Ammon's horn (tissue), 1 donor: ENCODE measurements around the gene ARFGEF3.

Source experiments
- DNase-seq: peaks from one replicate; pipeline ENCODE4 v3.0.0-alpha.2; 2016; ENCODE audit warnings: low spot score

ARFGEF3 gene

GRCh38 chr6:138241934-138242333 is 80.2 kb downstream of the ARFGEF3 start:
- no peak for DNase-seq

- DNase-seq: no peak
Observed at GRCh38 chr6:138242987-138243592, 81.4 kb downstream of the ARFGEF3 start.

- no peak for DNase-seq
Observed at GRCh38 chr6:138245751-138246150, 84.0 kb downstream of the ARFGEF3 start.

- no peak for DNase-seq
Observed at GRCh38 chr6:138246650-138247440, 85.1 kb downstream of the ARFGEF3 start.

- no peak for DNase-seq
Observed at GRCh38 chr6:138248011-138248410, 86.3 kb downstream of the ARFGEF3 start.

GRCh38 chr6:138248878-138249277 is 87.1 kb downstream of the ARFGEF3 start:
- DNase-seq: no peak

- DNase-seq: no peak
Observed at GRCh38 chr6:138250053-138250452, 88.3 kb downstream of the ARFGEF3 start.

GRCh38 chr6:138250513-138251247 is 88.9 kb downstream of the ARFGEF3 start:
- DNase-seq: peak; percentile 81

- DNase-seq: no peak
Observed at GRCh38 chr6:138253731-138254130, 92.0 kb downstream of the ARFGEF3 start.

GRCh38 chr6:138255443-138255842 is 93.7 kb downstream of the ARFGEF3 start:
- DNase-seq: no peak

GRCh38 chr6:138257638-138258040 is 95.9 kb downstream of the ARFGEF3 start:
- DNase-seq: no peak

- no peak for DNase-seq
Observed at GRCh38 chr6:138258197-138258596, 96.5 kb downstream of the ARFGEF3 start.

GRCh38 chr6:138258991-138259390 is 97.3 kb downstream of the ARFGEF3 start:
- no peak for DNase-seq

- DNase-seq: no peak
Observed at GRCh38 chr6:138261116-138261780, 99.5 kb downstream of the ARFGEF3 start.

GRCh38 chr6:138263963-138264362 is 102.2 kb downstream of the ARFGEF3 start:
- DNase-seq: peak; percentile 78

- DNase-seq: no peak
Observed at GRCh38 chr6:138264372-138264880, 102.7 kb downstream of the ARFGEF3 start.

GRCh38 chr6:138266095-138266494 is 104.4 kb downstream of the ARFGEF3 start:
- no peak for DNase-seq

- no peak for DNase-seq
Observed at GRCh38 chr6:138267971-138268895, 106.5 kb downstream of the ARFGEF3 start.

GRCh38 chr6:138271451-138271850 is 109.7 kb downstream of the ARFGEF3 start:
- DNase-seq: no peak

- no peak for DNase-seq
Observed at GRCh38 chr6:138272533-138273315, 111.0 kb downstream of the ARFGEF3 start.
